ENCODE data around the gene SRGN.

SRGN gene

GRCh38 chr10:69055241-69055640 lies 32.7 kb upstream of the SRGN start:
- no peak overlapping the region for H3K27ac Mint-ChIP-seq
- no peaks in the 10 kb centered on the region for H3K27me3 Mint-ChIP-seq
- DNase-seq (ENCODE audit: low spot score in 2 of 2) (no peak), ATAC-seq (ENCODE audit: low read depth) (no peak)
- H3K4me1 Mint-ChIP-seq = peaks cover 17% of the 10 kb centered on the region
- no peaks in the 10 kb centered on the region for H3K9me3 Mint-ChIP-seq
- no peaks in the 10 kb centered on the region for H3K36me3 Mint-ChIP-seq
- no peak overlapping the region for H3K4me3 Mint-ChIP-seq

GRCh38 chr10:69056129-69056528 lies 31.8 kb upstream of the SRGN start:
- H3K27me3 Mint-ChIP-seq = no peaks in the 10 kb centered on the region
- no peaks in the 10 kb centered on the region for H3K36me3 Mint-ChIP-seq
- H3K9me3 Mint-ChIP-seq = no peaks in the 10 kb centered on the region
- H3K4me1 Mint-ChIP-seq = peaks cover 18% of the 10 kb centered on the region
- ATAC-seq (ENCODE audit: low read depth) (no peak), DNase-seq (ENCODE audit: low spot score in 2 of 2) (no peak)
- H3K27ac Mint-ChIP-seq = no peak overlapping the region
- no peak overlapping the region for H3K4me3 Mint-ChIP-seq

- H3K27ac Mint-ChIP-seq = no peak overlapping the region
- no peaks in the 10 kb centered on the region for H3K9me3 Mint-ChIP-seq
- peaks cover 19% of the 10 kb centered on the region for H3K4me1 Mint-ChIP-seq
- H3K4me3 Mint-ChIP-seq = no peak overlapping the region
- ATAC-seq (ENCODE audit: low read depth) (no peak), DNase-seq (ENCODE audit: low spot score in 2 of 2) (no peak)
- no peaks in the 10 kb centered on the region for H3K36me3 Mint-ChIP-seq
- H3K27me3 Mint-ChIP-seq = no peaks in the 10 kb centered on the region
Observed at GRCh38 chr10:69056536-69057260, 31.2 kb upstream of the SRGN start.

- Mint-ChIP-seq H3K9me3 (no peaks in the 10 kb centered on the region), H3K36me3 (no peaks in the 10 kb centered on the region), H3K4me1 (peaks cover 18% of the 10 kb centered on the region), H3K4me3 (no peak overlapping the region), H3K27me3 (no peaks in the 10 kb centered on the region), H3K27ac (no peak overlapping the region)
- no peak for ATAC-seq (ENCODE audit: low read depth)
- DNase-seq (ENCODE audit: low spot score in 2 of 2) = no peak
Observed at GRCh38 chr10:69057261-69057950, 30.5 kb upstream of the SRGN start.

- no peaks in the 10 kb centered on the region for H3K36me3 Mint-ChIP-seq
Observed at GRCh38 chr10:69057951-69058297, 30.0 kb upstream of the SRGN start.

GRCh38 chr10:69060127-69060798 lies 27.6 kb upstream of the SRGN start:
- Mint-ChIP-seq H3K27ac (no peak overlapping the region), H3K4me3 (no peak overlapping the region), H3K36me3 (no peaks in the 10 kb centered on the region), H3K9me3 (no peaks in the 10 kb centered on the region), H3K27me3 (no peaks in the 10 kb centered on the region), H3K4me1 (peaks cover 16% of the 10 kb centered on the region)
- ATAC-seq (ENCODE audit: low read depth) (no peak), DNase-seq (ENCODE audit: low spot score in 2 of 2) (no peak)

More at GRCh38 chr10:69057951-69058297, 30.0 kb upstream of the SRGN start:
- Mint-ChIP-seq H3K4me3 (no peak overlapping the region), H3K27me3 (no peaks in the 10 kb centered on the region), H3K27ac (no peak overlapping the region), H3K9me3 (no peaks in the 10 kb centered on the region), H3K4me1 (peaks cover 16% of the 10 kb centered on the region)
- ATAC-seq (ENCODE audit: low read depth) (no peak), DNase-seq (ENCODE audit: low spot score in 2 of 2) (no peak)

- no peak for DNase-seq (ENCODE audit: low spot score in 2 of 2)
- peak overlapping the region; percentile 38 for H3K27ac Mint-ChIP-seq
- peak; percentile 76 for ATAC-seq (ENCODE audit: low read depth)
- no peaks in the 10 kb centered on the region for H3K36me3 Mint-ChIP-seq
- no peaks in the 10 kb centered on the region for H3K27me3 Mint-ChIP-seq
- peaks cover 20% of the 10 kb centered on the region for H3K4me1 Mint-ChIP-seq
- H3K4me3 Mint-ChIP-seq = peak overlapping the region; percentile 87
- no peaks in the 10 kb centered on the region for H3K9me3 Mint-ChIP-seq
Observed at GRCh38 chr10:69061305-69062161, 26.4 kb upstream of the SRGN start.

- Mint-ChIP-seq H3K27me3 (no peaks in the 10 kb centered on the region), H3K4me1 (peaks cover 14% of the 10 kb centered on the region), H3K9me3 (no peaks in the 10 kb centered on the region), H3K36me3 (no peaks in the 10 kb centered on the region), H3K4me3 (no peak overlapping the region), H3K27ac (peak overlapping the region; percentile 2)
- no peak for DNase-seq (ENCODE audit: low spot score in 2 of 2)
- no peak for ATAC-seq (ENCODE audit: low read depth)
Observed at GRCh38 chr10:69062901-69063300, 25.0 kb upstream of the SRGN start.

GRCh38 chr10:69064762-69065328 lies 23.1 kb upstream of the SRGN start:
- no peak overlapping the region for H3K27ac Mint-ChIP-seq
- no peaks in the 10 kb centered on the region for H3K9me3 Mint-ChIP-seq
- ATAC-seq (ENCODE audit: low read depth) (no peak), DNase-seq (ENCODE audit: low spot score in 2 of 2) (no peak)
- H3K36me3 Mint-ChIP-seq = no peaks in the 10 kb centered on the region
- peaks cover 14% of the 10 kb centered on the region for H3K4me1 Mint-ChIP-seq
- no peak overlapping the region for H3K4me3 Mint-ChIP-seq
- H3K27me3 Mint-ChIP-seq = no peaks in the 10 kb centered on the region

- no peaks in the 10 kb centered on the region for H3K36me3 Mint-ChIP-seq
- no peak overlapping the region for H3K27ac Mint-ChIP-seq
- ATAC-seq (ENCODE audit: low read depth) (peak; percentile 37), DNase-seq (ENCODE audit: low spot score in 2 of 2) (no peak)
- H3K27me3 Mint-ChIP-seq = no peaks in the 10 kb centered on the region
- no peaks in the 10 kb centered on the region for H3K9me3 Mint-ChIP-seq
- peaks cover 14% of the 10 kb centered on the region for H3K4me1 Mint-ChIP-seq
- H3K4me3 Mint-ChIP-seq = no peak overlapping the region
Observed at GRCh38 chr10:69065406-69066361, 22.2 kb upstream of the SRGN start.

- Mint-ChIP-seq H3K27ac (no peak overlapping the region), H3K4me1 (peaks cover 4% of the 10 kb centered on the region), H3K9me3 (no peaks in the 10 kb centered on the region), H3K36me3 (no peaks in the 10 kb centered on the region), H3K4me3 (no peak overlapping the region), H3K27me3 (no peaks in the 10 kb centered on the region)
- ATAC-seq (ENCODE audit: low read depth) (no peak), DNase-seq (ENCODE audit: low spot score in 2 of 2) (no peak)
Observed at GRCh38 chr10:69067189-69067588, 20.7 kb upstream of the SRGN start.

- ATAC-seq (ENCODE audit: low read depth) = no peak
- peaks cover 4% of the 10 kb centered on the region for H3K4me1 Mint-ChIP-seq
- H3K36me3 Mint-ChIP-seq = no peaks in the 10 kb centered on the region
- H3K9me3 Mint-ChIP-seq = no peaks in the 10 kb centered on the region
- no peak for DNase-seq (ENCODE audit: low spot score in 2 of 2)
- no peaks in the 10 kb centered on the region for H3K27me3 Mint-ChIP-seq
- H3K4me3 Mint-ChIP-seq = no peak overlapping the region
- no peak overlapping the region for H3K27ac Mint-ChIP-seq
Observed at GRCh38 chr10:69068549-69068948, 19.4 kb upstream of the SRGN start.

Measured in memory B cell (primary cell).